Activated T-helper 1 cell treated with anti-CD3 and anti-CD28 coated beads, Interleukin-12 subunit alpha, Interleukin-12 subunit beta, Interleukin-2, Interleukin-4 antibody, amounts not matched to agents 30 ng/mL and 10 ng/mL and 1 ng/mL, durations not matched to agents 14 hours and 24 hours and 36 hours (primary cell): ENCODE measurements around the gene CCDC87. TPM values are rescaled to one million over a fixed set of nuclear protein-coding genes. Genes with fewer than 3 reads are reported as not detected.
"Not testable (repeated sequence)": the region's sequence is repeated elsewhere in the genome, so short reads cannot be mapped to it uniquely, and the experiment has no call there.

Experiments
- DNase-seq: peaks from one replicate; pipeline ENCODE4 v3.0.0; 2021; ENCODE audit warnings: low spot score
- H3K27ac Mint-ChIP-seq: one replicate; pipeline ENCODE4 v1.8.0; 2021; ENCODE audit warnings: mild to moderate bottlenecking, mixed read lengths
- H3K27me3 Mint-ChIP-seq: one replicate; pipeline ENCODE4 v1.8.0; 2022; ENCODE audit warnings: mild to moderate bottlenecking, moderate library complexity, mixed read lengths; ENCODE audit not compliant: insufficient read depth
- H3K36me3 Mint-ChIP-seq: one replicate; pipeline ENCODE4 v1.8.0; 2021; ENCODE audit warnings: low read depth, mixed read lengths
- H3K4me1 Mint-ChIP-seq: one replicate; pipeline ENCODE4 v1.8.0; 2021; ENCODE audit warnings: low read depth, mixed read lengths
- H3K4me3 Mint-ChIP-seq: one replicate; pipeline ENCODE4 v1.8.0; 2021; ENCODE audit warnings: mild to moderate bottlenecking, moderate library complexity, mixed read lengths
- H3K9me3 Mint-ChIP-seq: one replicate; pipeline ENCODE4 v1.8.0; 2021; ENCODE audit warnings: mixed read lengths
- intact Hi-C: fragments of 100-400 bp; cut with micrococcal nuclease; formaldehyde crosslinking; loops from one replicate; pipeline ENCODE4 v1.15.1; 2024
- total RNA-seq: library from RNA; stranded (reverse); gene quantifications from 2 replicates; pipeline ENCODE4 v1.2.3, GENCODE V29; 2022

CCDC87 gene
- total RNA-seq, 1 donor from 2014 or later = 0.29 TPM

- Mint-ChIP-seq H3K4me1 (peaks cover 24% of the 10 kb centered on the region), H3K27ac (no peak overlapping the region), H3K9me3 (no peaks in the 10 kb centered on the region), H3K36me3 (peaks cover 3% of the 10 kb centered on the region), H3K4me3 (no peak overlapping the region), H3K27me3 (no peaks in the 10 kb centered on the region)
- DNase-seq = no peak
- intact Hi-C loops = no loop called here
These were observed 2.7 kb downstream of the CCDC87 start for GRCh38 chr11:66589996-66590675.

- intact Hi-C loops, H3K4me3 Mint-ChIP-seq: not testable (repeated sequence)
These were observed 3.5 kb downstream of the CCDC87 start for GRCh38 chr11:66589315-66589714.

GRCh38 chr11:66586136-66586535 lies 6.7 kb downstream of the CCDC87 start:
- Mint-ChIP-seq H3K36me3 (peaks cover 3% of the 10 kb centered on the region), H3K4me3 (no peak overlapping the region), H3K27me3 (peaks cover 2% of the 10 kb centered on the region), H3K27ac (no peak overlapping the region), H3K9me3 (peaks cover 9% of the 10 kb centered on the region), H3K4me1 (peaks cover under 1% of the 10 kb centered on the region)
- DNase-seq = no peak
- intact Hi-C loops = no loop called here

More at GRCh38 chr11:66589315-66589714, 3.5 kb downstream of the CCDC87 start:
- H3K27ac Mint-ChIP-seq, DNase-seq, H3K9me3 Mint-ChIP-seq, H3K36me3 Mint-ChIP-seq, H3K27me3 Mint-ChIP-seq: not testable (repeated sequence)
- peaks cover 17% of the 10 kb centered on the region for H3K4me1 Mint-ChIP-seq

- intact Hi-C loops, H3K4me3 Mint-ChIP-seq, H3K27ac Mint-ChIP-seq, DNase-seq, H3K27me3 Mint-ChIP-seq, H3K36me3 Mint-ChIP-seq, H3K9me3 Mint-ChIP-seq, H3K4me1 Mint-ChIP-seq: not testable (repeated sequence)
These were observed 7.4 kb downstream of the CCDC87 start for GRCh38 chr11:66585447-66585846.

- H3K27ac Mint-ChIP-seq, DNase-seq, H3K9me3 Mint-ChIP-seq, H3K4me3 Mint-ChIP-seq, H3K36me3 Mint-ChIP-seq, intact Hi-C loops: not testable (repeated sequence)
- H3K27me3 Mint-ChIP-seq = peaks cover 12% of the 10 kb centered on the region
- peaks cover 14% of the 10 kb centered on the region for H3K4me1 Mint-ChIP-seq
These were observed 10.2 kb downstream of the CCDC87 start for GRCh38 chr11:66582565-66583147.

- H3K27me3 Mint-ChIP-seq = peaks cover 12% of the 10 kb centered on the region
- no peak overlapping the region for H3K27ac Mint-ChIP-seq
- H3K4me3 Mint-ChIP-seq = no peak overlapping the region
- intact Hi-C loops = no loop called here
- peaks cover 14% of the 10 kb centered on the region for H3K4me1 Mint-ChIP-seq
- DNase-seq = no peak
- peaks cover 9% of the 10 kb centered on the region for H3K9me3 Mint-ChIP-seq
- H3K36me3 Mint-ChIP-seq = peaks cover 3% of the 10 kb centered on the region
These were observed 11.6 kb downstream of the CCDC87 start for GRCh38 chr11:66581261-66581660.

- Mint-ChIP-seq H3K36me3 (peaks cover 3% of the 10 kb centered on the region), H3K4me3 (no peak overlapping the region), H3K27ac (peak overlapping the region; percentile 6), H3K9me3 (peaks cover 9% of the 10 kb centered on the region), H3K27me3 (peaks cover 12% of the 10 kb centered on the region), H3K4me1 (peaks cover 14% of the 10 kb centered on the region)
- no peak for DNase-seq
- intact Hi-C loops = no loop called here
These were observed 12.1 kb downstream of the CCDC87 start for GRCh38 chr11:66580803-66581202.

GRCh38 chr11:66579017-66579606 lies 13.8 kb downstream of the CCDC87 start:
- Mint-ChIP-seq H3K36me3 (peaks cover 3% of the 10 kb centered on the region), H3K4me3 (no peak overlapping the region), H3K27ac (peak overlapping the region; percentile 9), H3K4me1 (peaks cover 14% of the 10 kb centered on the region), H3K27me3 (peaks cover 15% of the 10 kb centered on the region), H3K9me3 (peaks cover 9% of the 10 kb centered on the region)
- peak; percentile 53 for DNase-seq
- intact Hi-C loops = loop anchor here (1.0 kb wide), 4 partner anchors 37 to 255 kb away; partner anchors contain the start of gene RBM14

GRCh38 chr11:66570850-66571180 lies 22.0 kb downstream of the CCDC87 start:
- intact Hi-C loops = no loop called here
- H3K27ac Mint-ChIP-seq = no peak overlapping the region
- no peak overlapping the region for H3K4me3 Mint-ChIP-seq
- H3K9me3 Mint-ChIP-seq = no peaks in the 10 kb centered on the region
- DNase-seq = no peak
- no peaks in the 10 kb centered on the region for H3K4me1 Mint-ChIP-seq
- peaks cover 30% of the 10 kb centered on the region for H3K27me3 Mint-ChIP-seq
- H3K36me3 Mint-ChIP-seq = no peaks in the 10 kb centered on the region

GRCh38 chr11:66570079-66570849 lies 22.6 kb downstream of the CCDC87 start:
- H3K27me3 Mint-ChIP-seq = peaks cover 32% of the 10 kb centered on the region
- H3K9me3 Mint-ChIP-seq = no peaks in the 10 kb centered on the region
- intact Hi-C loops = no loop called here
- H3K4me1 Mint-ChIP-seq = no peaks in the 10 kb centered on the region
- H3K27ac Mint-ChIP-seq = no peak overlapping the region
- no peak overlapping the region for H3K4me3 Mint-ChIP-seq
- no peak for DNase-seq
- H3K36me3 Mint-ChIP-seq = no peaks in the 10 kb centered on the region

GRCh38 chr11:66569076-66569475 lies 23.8 kb downstream of the CCDC87 start:
- no peak overlapping the region for H3K27ac Mint-ChIP-seq
- H3K4me3 Mint-ChIP-seq = no peak overlapping the region
- H3K4me1 Mint-ChIP-seq = no peaks in the 10 kb centered on the region
- no peaks in the 10 kb centered on the region for H3K36me3 Mint-ChIP-seq
- no peak for DNase-seq
- intact Hi-C loops = no loop called here
- peaks cover 29% of the 10 kb centered on the region for H3K27me3 Mint-ChIP-seq
- H3K9me3 Mint-ChIP-seq = no peaks in the 10 kb centered on the region

- Mint-ChIP-seq H3K4me1 (no peaks in the 10 kb centered on the region), H3K9me3 (no peaks in the 10 kb centered on the region), H3K27me3 (peaks cover 29% of the 10 kb centered on the region), H3K36me3 (no peaks in the 10 kb centered on the region), H3K4me3 (peak within 1 kb of the TSS; percentile 73), H3K27ac (no peak within 1 kb of the TSS)
- intact Hi-C loops = loop anchor here (1.0 kb wide), 2 partner anchors 22 to 48 kb away; partner anchors contain the start of genes ACTN3, RBM14 and ZDHHC24
- peak; percentile 63 for DNase-seq
These were observed 24.5 kb downstream of the CCDC87 start, which contains the start of gene CTSF for GRCh38 chr11:66568124-66568916. Gene CTSF (minus strand): TSS chr11:66568606. CDS start chr11:66568486, 120 bp downstream.
